Left renal cortex interstitium (tissue), 4 donors: ENCODE data around the gene OVOL2. TPM values are rescaled to one million over a fixed set of nuclear protein-coding genes. Genes with fewer than 3 reads are reported as not detected.

Experiments used
- DNase-seq, 4 donors: peaks; one replicate each; pipeline ENCODE4 v3.0.0-alpha.2; 2013; ENCODE audit warnings: low read depth in 4 of 4, low spot score in 2 of 4, missing footprints in 1 of 4
- polyA plus RNA-seq, 4 donors: library from polyadenylated mRNA; unstranded; fragments of 120-200 nt; gene quantifications; one replicate each; pipeline ENCODE4 v1.2.1, GENCODE V29; 2013; ENCODE audit not compliant: insufficient read length in 4 of 4

The OVOL2 gene
- polyA plus RNA-seq, 4 donors: 0.54 to 1.5 (median 1.1) TPM

DNA sequence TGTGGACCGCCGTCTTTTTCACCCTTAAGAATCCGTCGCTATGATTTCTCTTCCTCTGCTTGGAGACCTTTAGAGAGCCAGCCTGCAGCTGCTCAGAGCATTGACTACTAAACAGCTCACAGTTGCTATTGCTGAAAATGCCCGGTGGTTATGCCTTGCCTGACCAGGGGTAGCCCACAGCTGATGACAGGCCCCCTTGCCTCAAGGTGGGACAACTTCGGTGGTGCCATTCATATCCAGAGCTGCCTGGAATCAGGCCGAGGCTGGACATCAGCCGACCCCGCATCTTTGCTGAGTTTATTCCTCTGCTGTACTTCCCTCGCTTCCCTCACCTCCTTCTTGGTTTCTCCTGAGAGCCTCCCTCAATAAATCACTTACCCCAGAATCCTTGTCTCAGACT lies 39.6 kb downstream of the OVOL2 start:
- DNase-seq: no peak

DNA sequence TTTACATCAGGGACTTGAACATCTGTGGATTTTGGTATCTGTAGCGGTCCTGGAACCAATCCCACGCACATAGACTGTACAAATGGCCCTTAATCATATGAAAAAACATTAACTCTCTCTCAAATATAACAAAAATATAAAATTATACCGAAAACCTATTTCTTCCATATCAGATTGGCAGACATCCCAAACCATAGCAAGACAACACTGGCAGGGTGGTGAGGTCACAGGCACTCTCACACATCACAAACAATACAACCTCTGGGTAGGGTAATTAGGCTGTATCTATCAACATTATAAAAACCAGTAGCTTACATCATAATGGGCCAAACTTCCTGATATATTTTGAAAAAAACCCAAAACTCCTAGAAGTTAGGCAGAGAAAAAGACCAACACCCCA lies 40.9 kb downstream of the OVOL2 start:
- DNase-seq: no peak

DNA sequence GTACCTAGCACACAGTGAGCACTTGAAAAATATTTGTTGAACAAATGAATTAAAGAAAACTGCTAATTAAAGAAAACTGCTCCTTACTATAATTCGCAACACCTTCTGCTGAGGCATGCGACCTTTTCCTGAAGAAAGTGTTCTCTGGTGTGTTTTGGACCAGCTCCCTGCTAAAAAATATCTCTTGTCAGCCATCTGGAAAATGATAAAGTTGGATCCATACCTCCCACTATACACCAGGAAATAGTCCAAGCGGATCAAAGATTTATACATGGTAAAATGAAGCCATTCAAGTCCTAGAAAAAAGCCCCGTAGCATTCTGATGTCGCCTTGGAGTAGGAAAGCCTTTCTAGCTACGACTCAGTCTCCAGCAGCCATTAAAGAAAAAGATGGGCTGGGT lies 43.3 kb downstream of the OVOL2 start:
- no peak for DNase-seq

DNA sequence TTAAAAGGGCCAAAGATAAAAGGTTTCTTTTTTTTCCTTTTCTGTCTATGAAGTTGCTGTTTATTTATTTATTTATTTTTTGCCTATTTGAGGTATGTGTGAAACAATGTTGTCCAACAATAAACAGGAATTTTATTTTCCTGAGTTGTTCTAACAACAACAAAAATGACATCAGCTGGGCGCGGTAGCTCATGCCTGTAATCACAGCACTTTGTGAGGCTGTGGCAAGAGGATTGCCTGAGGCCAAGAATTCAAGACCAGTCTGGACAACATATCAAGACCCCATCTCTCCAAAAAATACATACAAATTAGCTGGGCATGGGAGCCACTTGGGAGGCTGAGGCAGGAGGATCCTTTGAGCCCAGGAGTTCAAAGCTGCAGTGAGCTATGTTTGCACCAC lies 44.8 kb downstream of the OVOL2 start:
- DNase-seq: no peak

DNA sequence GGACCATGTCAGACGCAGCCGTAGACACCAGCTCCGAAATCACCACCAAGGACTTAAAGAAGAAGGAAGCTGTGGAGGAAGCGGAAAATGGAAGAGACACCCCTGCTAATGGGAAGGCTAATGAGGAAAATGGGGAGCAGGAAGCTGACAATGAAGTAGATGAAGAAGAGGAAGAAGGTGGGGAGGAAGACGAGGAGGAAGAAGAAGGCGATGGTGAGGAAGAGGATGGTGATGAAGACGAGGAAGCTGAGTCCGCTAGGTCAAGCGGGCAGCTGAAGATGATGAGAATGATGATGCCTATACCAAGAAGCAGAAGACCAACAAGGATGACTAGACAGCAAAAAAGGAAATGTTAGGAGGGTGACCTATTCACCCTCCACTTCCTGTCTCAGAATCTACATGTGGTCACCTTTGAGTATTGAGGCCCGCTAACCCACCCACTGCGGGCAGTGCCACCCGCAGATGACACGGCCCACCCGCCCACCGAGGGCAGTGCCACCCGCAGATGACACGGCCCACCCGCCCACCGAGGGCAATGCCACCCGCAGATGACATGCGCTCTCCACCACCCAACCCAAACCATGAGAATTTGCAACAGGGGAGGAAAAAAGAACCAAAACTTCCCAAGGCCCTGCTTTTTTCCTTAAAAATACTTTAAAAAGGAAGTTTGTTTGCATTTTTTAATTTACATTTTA lies 45.6 kb downstream of the OVOL2 start:
- DNase-seq: no peak

DNA sequence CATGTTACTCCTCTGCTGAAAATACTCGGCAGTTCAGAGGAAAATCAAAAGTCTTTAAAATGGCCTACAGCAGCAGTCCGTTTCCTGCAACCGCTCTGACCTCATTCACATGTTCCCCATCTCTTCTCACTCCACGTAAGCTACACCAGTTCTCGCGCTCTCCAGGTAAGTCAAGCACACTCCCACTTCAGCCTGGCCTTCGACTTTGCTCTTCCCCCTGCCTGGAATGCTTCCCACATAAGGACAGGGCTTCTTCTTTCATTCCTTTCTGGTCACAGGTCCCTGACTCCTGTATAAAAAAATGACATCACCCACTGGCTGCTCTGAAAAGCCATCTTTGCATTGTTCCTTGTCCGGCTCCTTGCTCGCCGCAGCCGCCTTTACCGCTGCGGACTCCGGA lies 46.2 kb downstream of the OVOL2 start:
- no peak for DNase-seq

DNA sequence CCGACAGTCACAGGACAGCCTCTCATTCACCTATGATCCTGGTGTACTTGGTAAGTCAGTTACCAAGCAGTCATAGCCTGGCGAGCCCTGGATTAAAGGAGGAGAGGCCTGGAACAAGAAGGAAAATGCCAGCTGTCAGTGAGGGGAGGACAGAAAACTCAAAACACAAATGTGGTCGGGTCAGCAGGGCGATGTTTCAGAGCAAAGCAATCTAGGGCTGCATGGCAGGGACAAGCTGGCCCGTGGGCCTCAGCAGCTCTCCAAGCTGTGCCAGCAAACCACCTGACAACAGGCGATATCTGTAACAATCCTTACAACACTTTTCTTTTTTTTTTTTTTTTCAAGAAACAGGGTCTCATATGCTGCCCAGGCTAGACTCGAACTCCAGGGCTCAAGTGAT lies 48.6 kb downstream of the OVOL2 start:
- no peak for DNase-seq

DNA sequence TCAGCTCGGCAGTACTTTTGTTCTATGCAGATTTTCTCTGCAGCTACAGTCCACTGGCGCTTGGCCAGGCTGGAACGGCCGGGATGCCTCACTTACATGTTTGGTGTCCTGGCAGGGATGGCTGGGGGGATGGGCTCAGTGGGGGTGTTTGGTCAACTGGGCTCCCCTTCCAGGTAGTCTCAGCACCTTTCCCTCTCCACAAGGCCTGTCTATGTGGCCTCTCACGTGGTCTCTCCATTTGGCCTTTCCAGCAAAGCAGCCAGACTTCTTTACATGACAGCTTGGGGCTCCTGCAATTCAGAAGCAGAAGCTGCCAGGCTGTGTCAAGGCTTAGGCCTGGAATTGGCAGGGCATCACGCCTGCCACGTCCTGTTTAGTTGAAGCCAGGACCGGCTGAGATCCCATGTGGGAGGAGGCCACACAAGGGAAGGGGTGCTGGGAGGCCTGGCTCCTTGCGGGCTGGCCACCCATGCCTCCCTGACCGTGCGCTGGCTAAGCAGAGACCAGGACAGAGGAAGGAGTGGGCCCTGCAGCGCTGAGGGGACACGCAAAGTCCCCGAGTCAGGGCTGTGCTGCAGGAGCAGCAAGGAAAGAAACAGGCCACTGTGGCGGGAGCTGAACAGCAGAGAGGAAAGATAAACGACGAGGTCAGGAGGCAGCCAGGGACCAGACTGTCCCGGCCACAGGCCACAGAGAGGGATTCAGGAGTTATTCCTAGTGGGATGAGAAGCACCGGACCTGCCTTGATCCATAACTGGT lies 50.0 kb downstream of the OVOL2 start:
- DNase-seq: no peak

DNA sequence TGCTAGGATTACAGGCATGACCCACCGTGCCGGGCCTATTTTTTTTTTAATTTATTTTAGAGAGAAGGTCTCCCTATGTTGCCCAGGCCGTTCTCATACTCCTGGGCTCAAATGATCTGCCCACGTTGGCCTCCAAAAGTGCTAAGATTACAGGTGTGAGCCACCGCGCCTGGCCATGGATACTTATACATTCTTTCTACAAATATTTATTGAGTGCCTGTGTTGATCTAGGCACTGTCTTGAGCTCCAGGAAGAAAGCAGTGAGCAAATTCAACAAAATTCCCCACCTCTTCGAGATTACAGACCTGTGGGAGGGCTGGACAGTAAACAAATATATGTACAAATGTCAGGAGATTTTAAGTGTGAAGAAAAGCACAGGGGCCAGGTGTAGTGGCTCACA lies 51.0 kb downstream of the OVOL2 start:
- no peak for DNase-seq

DNA sequence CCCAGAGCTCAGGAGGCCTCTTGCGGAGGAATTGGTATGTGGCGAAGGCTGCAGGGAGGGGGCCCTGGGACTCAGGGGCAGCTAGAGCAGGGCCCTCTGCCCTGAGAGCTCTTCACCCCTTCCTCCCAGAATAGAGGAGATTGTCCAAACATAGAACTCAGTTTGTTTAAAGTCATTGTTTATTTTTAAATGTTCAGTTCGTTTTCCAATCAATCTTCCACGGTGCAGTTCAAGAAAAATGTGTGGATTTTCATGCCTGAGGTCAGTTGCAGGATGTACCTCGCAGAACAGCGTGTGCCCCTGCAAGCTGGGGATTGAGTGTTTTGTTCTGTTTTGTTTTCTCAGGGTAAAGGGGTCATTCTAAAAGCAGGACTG lies 51.7 kb downstream of the OVOL2 start:
- no peak for DNase-seq

DNA sequence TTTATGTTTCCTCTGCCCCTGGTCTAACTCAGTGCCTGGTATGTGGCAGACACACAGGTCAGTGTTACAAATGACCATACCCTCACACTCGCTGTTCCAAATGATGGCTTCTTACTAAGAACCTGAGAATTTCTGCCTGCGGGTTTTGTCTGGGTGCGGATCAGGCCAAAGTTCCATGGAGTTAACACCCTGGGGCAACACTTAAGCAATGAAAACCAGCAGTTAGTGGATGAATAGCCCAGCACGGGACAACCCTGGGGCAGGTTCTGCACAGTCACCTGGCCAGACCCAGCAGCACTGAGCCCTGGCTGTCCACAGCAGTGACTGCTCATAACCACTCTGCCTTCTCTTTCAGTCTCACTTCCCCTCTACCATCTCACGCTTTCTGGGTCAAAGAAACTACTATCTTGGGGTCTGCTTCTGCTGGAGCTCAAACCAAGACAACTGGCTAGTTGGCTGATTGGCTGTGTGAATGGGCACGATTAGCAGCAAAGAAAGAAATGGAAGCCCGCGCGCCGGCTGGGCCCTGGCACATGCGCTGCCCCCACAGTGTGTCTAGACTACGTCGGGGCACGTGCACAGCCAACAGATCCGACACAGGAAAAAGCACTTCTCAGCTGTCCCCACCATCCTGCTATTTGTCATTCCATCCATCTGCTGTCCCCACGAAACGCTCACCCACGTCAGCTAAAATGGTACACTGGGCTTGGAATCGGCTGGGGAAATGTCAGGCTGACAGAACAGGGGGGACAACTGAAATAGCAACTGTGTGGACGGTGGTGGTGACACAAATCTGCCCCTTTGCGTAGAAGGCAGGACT lies 52.3 kb downstream of the OVOL2 start:
- DNase-seq: no peak

DNA sequence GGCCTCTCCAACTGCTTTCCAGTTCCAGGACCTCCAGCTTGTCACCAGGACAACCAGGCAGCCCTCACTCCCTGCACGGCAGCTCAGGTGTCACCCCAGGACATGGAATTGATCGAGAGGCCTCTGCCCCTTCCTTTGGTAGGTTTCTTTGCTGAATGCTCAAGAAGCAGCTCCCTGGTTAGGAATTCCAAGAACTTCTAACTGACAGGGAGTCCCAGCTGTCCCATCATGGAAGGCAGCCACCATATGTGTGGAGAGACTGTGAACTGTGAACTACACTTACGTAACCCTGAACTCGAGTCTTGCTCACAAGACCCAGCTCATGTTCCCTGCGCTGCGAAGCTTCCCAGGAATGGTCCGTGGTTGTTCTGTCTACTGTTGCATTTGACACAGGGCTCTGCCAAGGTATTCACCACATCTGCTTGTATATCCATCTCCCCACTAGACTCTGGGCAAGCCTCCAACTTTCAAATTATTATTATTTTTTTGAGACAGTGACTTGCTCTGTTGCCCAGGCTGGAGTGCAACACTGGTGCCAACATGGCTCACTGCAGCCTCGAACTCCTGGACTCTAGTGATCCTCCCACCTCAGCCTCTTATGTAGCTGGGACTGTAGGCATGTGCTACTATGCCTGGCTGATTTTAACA lies 53.2 kb downstream of the OVOL2 start:
- no peak for DNase-seq

DNA sequence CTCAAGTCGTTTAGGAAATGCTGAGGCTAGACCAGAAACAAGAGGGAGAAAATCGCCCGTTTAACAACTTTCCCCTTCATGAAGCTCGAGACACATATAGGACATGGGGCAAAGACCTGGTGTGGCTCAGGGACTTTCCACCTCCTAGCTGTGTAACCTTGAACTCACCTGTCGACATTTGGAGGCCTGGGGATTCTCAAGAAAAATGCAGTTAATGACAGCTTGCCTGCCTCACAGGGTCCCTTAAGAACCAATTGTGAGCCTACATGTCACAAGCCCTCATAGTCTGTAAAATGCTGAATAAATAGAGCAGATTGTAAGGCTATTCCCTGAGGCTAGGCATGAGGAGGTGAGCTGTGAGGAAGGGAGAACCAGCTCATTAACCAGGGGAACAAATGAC lies 53.8 kb downstream of the OVOL2 start:
- no peak for DNase-seq

DNA sequence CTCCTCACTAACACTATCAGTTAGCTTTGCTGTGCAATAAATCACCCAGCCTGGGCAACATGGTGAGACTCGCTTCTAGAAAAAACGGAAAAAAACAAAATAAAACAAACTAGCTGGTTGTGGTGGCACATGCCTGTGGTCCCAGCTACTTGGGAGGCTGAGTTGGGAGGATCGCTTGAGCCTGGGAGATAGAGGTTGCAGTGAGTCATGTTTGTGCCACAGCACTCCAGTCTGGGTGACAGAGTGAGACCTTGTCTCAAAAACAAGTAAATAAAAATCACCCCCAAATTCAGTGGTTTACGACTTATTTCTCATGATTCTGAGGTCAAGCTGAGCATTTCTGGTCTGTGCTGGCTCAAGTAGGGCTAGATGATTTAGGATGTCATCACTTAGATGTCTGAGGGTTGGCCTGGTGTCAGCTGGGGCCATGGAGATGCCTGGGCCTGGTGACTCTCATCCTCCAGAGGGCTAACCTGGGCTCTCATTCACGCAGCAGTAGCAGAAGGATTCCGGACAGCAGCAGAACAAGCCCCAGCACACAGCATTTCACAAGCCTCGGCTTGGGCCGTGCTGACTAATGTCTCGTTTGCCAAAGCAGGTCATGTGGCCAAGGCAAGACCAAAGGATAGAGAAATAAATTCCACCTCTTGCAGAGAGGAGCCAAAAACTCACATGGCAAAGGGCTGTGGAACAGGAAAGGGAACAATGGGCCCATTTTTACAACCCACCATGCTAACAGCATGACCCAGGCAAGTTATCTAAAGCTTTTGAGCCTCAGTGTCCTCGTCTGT lies 56.4 kb downstream of the OVOL2 start:
- DNase-seq: no peak

DNA sequence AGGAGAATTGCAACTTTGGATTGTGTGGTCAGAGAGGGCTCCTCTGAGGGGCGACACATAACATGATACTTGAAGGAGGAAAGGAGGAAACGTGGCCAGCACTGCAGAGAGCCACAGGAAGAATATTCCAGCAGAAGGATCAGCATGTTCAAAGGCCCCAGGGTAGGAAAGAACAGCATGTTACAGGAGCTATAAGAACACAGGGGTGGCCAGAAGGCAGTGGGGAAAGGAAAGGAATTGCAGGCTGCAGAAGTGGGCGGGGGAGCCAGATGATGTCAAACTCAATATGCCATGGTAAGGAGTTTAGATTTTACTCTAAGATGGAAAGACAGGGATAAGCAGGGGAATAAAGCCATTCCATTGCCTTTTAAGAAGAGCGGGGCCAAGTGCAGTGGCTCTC lies 58.1 kb downstream of the OVOL2 start:
- no peak for DNase-seq

DNA sequence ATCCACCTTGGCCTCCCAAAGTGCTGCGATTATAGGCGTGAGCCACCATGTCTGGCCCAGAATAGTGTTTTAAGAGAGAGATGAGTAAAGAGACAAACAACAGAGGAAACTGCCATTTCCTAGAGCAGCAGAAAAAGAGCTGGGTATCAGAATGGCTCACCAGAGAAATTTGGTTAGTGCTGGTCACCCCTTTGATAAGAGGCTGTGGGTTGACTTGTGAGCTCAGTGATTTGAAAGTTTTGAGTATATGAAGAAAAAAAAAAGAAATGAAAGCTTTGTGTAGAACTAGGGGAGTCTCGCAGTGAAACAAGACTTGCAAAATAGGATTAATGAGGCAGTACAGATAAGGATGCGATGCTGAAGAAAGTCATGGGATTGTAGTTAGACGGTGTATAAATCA lies 59.3 kb downstream of the OVOL2 start:
- no peak for DNase-seq

DNA sequence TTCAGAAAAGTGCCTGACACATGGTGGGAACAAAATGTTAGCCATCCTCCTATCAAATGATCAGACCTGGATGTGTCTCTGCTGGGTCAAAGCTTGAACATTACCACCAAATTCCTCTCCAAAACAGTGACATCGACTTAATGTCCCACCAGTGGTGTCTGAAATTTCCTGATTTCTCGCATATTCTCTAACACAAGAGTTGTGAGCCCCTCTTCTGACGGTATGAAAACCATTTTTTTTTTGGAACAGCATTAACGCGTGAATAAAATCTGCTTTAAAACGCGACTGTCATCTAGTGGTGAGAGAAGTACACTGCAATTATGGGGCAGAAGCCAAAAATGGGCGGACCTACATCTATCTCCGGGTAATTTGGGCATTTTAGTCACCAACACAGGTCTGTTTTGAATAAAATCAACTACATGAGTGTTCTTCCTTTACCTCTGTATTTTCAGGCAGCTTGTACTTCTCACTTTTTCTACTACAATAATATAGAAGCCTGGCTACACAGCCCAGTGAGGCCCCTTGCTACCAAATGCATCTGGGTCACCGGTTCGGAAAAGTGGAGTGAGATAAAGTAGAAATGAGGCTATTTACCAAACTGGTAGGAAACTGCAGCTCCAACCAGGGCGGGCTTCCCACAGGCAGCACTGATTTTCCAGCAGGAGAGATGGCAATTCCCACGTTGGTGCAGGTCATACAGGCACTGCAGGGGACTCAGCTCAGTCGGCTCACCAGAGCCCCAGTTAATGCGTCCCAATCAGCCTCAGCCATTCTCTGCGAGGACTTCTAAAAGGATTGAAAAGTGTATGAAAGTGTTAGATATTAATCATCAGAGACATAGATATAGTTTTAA lies 61.5 kb downstream of the OVOL2 start:
- no peak for DNase-seq

DNA sequence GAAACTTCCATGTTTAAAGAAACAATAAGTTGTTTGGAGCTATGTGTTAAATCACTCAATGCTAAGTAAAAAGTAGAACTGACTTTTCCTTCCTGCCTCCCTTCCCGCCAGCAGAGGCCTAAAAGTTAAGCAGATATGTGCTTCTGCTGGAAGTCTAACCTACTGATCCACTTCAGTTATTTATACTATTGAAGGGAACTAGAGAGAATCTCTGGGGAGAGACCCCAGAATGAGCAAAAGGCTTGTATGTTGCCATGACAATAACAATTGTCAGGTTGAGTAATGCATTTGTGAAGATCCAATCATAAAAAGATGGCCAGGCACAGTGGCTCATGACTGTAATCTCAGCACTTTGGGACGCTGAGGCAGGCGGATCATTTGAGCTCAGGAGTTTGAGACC lies 64.2 kb downstream of the OVOL2 start:
- DNase-seq: no peak

DNA sequence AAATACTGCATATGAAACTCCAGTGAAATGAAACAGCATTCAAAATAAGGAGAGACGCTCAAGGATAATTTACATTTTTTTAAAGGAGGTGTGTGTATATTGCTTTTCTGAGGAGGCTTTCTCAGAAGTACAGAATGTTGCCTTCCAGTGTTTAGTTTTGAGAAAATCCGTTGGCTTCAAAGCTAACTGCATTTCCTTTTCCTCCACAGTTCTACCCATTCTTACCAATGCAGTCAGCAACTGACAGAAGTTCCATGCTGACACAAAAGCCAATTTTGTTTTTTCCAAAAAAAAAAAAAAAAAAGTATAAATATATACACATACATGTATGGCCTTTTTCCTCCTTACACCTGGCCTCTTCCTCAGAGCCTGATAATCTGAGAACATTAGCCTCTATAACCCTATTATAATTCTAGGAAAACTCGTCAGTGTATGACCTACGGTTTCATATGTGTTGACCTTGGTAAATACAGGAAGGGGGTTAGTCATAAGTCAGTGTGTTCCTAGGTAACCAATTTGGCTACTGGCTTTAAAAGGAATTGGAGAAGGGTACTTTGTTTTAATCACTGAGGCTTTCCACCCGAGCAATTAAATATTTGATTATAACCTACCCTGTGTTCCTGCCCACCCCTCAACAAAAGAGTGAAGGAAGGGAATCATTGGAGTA lies 64.7 kb downstream of the OVOL2 start:
- no peak for DNase-seq
